DOHH2 (cell line): ENCODE data around the gene SOX9.

ENCODE experiments used
- EZH2phosphoT487 ChIP-seq: fragments of 200-600 bp; sonication (generic); IDR thresholded peaks from 2 replicates; pipeline ENCODE4 v1.6.1; 2017; ENCODE audit warnings: borderline replicate concordance, mild to moderate bottlenecking, antibody characterized with exemption, low read length, moderate library complexity, mixed read lengths
- TF ChIP-seq, protein P1 (sequence below): fragments of 200-600 bp; sonication (generic); IDR thresholded peaks from one replicate; pipeline ENCODE4 v1.5.1; 2014; ENCODE audit warnings: antibody characterized with exemption, mild to moderate bottlenecking, low read depth, low read length; ENCODE audit not compliant: poor library complexity, severe bottlenecking

DNA sequence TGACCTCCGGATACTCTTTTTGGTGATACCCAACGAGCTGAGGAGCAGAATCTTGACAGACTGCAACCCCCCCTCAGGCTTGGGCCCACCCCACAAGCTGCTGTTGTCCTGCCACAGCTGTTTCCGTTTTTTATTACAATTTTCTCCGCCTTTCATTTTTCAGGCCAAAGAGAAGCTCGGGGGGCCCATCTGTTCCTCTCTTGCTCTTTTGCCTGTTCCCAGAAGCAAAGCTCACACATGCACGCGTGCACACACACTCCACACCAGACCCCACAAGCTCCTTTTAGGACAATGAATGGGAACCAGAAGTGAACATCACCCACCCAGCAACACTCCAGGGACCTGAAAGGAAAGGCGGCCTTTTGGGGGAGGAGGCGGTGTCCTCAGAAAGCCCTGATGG is 16.3 kb downstream of the SOX9 start:
- TF ChIP-seq, protein P1, sequence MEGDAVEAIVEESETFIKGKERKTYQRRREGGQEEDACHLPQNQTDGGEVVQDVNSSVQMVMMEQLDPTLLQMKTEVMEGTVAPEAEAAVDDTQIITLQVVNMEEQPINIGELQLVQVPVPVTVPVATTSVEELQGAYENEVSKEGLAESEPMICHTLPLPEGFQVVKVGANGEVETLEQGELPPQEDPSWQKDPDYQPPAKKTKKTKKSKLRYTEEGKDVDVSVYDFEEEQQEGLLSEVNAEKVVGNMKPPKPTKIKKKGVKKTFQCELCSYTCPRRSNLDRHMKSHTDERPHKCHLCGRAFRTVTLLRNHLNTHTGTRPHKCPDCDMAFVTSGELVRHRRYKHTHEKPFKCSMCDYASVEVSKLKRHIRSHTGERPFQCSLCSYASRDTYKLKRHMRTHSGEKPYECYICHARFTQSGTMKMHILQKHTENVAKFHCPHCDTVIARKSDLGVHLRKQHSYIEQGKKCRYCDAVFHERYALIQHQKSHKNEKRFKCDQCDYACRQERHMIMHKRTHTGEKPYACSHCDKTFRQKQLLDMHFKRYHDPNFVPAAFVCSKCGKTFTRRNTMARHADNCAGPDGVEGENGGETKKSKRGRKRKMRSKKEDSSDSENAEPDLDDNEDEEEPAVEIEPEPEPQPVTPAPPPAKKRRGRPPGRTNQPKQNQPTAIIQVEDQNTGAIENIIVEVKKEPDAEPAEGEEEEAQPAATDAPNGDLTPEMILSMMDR: no peak
- no peak for TF ChIP-seq EZH2phosphoT487
